Fibroblast of skin of left biceps (primary cell): ENCODE measurements around the gene ZNF205.
A peak's percentile ranks its signal among the peaks of the same experiment; 100 is the strongest.

ENCODE experiments used
- DNase-seq, 2 experiments: peaks; one replicate each; pipeline ENCODE4 v3.0.0-alpha.2; 2013; ENCODE audit warnings: low read depth in 2 of 2

ZNF205 gene

DNA sequence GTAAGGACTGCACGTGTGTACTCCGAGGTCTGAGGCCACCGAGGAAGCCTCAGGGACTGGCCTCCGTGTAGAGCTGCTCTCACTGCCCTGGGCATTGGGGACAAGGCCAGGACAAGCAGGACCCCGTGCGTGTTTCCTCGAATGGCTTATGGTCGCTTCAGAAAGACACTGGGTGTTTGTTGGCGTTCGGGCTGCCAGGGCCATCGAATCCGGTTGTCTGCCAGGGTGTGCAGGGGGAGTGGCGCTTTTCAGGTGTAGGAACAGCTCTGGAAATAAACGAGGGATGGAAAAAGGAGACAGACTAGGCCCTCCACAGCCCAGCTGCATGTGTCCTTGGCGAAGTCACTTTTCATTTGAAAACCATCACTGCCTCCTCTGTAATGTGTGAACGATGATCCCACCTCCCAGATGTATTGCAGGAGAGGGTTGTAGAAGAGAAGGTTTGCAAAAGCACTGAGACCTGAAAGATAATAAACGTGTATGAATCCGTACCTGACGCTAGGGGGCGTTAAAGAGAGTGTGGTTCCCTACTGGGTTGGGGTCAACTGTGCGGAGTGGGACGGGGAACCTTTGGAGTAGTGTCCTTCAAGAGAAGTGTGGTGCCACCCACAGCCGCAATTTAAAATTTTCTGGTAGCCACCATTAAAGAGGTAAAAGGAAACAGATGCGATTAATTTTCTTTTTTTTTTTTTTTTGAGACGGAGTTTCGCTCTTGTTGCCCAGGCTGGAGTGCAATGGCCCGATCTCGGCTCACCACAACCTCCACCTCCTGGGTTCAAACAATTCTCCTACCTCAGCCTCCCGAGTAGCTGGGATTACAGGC is 11.2 kb upstream of the ZNF205 start:
- no peak for DNase-seq

DNA sequence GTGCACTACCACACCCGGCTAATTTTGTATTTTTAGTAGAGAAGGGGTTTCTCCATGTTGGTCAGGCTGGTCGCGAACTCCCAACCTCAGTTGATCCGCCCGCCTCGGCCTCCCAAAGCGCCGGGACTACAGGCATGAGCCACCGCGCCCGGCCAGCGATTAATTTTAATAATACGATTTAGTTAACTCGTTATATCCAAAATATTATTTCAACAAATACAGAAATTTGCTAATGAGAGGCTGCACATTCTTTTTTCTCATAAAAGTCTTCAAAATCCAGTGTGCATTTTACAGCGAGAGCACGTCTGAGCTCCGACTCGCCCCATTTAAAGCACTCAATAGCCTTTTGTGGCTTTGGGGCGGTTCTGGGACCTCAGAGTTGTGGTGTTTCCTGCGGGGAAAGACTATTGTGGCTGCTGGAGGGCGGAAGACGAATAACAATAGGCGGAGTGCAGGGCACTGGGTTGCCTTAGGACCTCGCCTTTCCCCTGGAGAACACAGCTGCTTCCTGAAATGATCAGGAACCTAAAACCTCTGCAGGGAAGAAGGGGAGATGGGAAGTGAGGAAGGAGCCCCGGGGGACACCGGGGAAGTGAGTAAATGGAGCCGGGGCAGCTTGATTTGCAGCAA is 10.4 kb upstream of the ZNF205 start:
- DNase-seq, result no peak

DNA sequence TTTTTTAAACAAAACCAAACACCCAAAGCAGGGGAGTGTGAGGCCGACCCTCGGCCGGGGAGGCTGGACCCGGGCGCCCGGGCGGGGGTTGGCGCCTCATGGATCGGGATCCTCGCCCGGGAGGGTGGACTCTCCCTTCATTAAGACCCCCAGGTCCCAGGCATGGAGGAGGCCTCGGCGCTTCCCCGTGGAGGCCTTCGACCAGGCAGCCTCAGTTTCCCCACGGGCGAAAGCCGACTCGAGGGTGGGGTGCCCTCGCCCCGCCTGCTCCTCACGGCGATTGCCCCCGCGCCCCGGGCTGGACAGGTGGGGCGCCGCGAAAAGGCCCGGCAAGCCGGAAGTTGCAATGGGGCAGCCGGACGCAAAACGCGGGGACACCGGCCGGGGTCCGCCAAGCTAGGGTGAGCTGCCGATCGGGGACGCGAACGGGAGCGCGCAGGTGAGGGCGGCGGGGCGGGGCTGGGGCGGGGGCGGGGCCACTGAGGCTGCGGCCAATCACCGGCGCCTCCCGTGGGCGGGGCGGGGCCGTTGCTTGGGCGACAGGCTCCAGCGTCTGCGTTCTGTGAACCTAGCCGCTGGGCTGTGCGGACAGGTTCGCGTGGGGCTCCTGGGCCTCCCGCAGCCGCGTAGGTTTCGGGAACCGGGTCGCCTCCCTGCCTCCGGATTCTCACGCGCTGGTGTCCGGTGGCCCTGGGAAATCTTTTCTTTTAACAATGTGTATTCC is 6.0 kb upstream of the ZNF205 start:
- peak; percentile 73 to 75 for DNase-seq

DNA sequence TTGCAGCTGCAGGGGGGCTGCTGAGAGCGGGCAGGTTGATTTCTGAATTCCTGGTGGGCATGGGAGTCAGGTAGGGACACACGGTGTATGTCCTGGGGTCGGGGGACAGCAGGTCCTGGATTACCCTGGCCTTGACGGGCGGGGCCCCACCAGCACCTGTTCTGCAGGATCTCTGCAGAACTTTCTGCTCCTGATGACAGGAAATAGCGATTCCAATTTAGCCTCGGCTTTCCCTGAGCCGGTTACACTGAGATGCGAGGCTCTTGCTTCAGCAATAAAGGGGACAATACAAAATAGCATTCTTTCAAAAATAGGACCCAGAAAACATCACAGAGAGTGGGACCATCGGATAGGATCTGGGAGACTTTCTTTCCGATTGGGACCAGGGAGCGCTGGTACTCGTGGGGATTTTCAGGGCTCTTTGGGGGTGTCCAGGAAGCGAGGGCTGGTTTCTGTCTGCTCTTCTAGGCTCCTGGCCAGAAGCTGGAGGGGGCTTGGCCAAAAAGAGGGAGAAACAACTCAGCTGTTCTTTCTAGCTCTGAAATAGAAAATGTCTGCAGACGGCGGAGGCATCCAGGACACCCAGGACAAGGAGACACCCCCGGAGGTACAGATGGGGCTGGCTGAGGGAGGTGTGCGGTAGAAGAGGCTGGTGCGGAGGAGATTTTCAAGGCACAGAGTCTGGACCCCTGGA is 642 bp downstream of the ZNF205 start:
- DNase-seq, result no peak

DNA sequence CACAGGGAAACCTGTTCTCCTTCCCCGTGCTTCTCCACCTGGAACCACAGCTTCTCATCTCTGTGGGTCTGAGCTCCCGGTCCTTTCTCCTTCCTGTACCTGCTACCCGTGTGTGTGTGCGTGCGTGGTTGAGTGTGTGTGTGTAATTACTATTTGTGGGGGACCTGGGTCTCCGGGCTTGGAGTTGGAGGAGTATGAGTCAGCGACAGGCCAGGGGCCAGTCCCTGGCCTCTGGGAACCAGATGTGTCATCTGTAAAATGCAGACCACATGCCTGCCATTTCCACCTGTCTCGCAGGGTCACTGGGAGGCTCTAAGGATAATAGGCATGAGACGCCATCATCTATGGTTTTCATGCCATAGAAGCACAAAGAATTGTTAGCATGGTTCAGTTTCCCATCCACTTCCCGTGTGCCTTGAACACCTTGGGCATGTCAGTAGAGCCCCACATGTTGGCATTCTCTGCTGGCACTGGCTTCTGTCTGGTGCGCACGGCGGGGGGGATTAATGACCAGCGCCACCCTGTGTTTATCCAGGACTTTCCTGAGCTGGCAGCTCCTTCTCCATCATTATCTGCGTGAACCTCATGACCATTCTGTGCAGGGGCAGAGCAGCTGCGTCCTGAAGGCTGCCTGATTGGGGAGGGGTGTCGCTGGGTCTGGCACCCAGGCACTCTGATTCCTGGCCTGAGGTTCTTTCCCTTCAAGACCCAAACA is 1.5 kb downstream of the ZNF205 start:
- no peak for DNase-seq

DNA sequence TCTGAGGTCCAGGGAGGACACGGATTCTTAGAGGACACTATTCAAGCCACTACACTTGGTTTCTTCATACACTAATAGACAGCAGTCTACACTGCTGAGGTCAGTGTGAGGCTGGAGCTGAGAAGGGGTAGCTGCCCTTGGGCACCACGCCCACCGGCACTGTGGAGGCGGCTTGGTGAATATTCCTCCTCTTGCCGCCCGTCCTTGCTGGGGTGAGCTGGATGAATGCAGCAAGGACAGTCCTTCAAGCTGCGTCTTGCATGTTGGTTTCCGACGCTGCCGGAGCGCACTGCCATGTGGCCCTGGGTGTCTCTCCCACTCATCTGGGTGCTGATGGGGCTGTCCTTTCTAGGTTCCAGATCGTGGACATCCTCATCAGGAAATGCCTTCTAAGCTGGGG is 2.6 kb downstream of the ZNF205 start:
- DNase-seq, result no peak

DNA sequence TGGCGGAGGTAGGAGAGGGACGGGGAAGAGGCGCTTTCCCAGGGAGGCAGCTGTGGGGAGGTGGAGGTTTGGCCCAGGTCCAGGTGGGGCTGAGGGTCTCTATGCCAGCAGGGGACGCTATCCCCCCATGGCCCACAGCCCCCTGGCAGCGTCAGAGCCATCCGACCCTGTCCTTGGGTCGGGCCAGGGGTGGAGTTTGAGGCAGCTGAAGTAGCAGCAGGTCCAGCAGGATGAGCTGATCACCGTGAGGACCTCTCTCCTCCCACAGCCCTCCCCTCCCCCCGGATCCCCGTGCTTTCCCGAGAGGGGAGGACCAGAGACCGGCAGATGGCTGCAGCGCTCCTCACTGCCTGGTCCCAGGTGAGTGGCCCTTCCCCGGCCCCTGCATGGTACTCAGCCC is 3.2 kb downstream of the ZNF205 start:
- DNase-seq, result no peak

DNA sequence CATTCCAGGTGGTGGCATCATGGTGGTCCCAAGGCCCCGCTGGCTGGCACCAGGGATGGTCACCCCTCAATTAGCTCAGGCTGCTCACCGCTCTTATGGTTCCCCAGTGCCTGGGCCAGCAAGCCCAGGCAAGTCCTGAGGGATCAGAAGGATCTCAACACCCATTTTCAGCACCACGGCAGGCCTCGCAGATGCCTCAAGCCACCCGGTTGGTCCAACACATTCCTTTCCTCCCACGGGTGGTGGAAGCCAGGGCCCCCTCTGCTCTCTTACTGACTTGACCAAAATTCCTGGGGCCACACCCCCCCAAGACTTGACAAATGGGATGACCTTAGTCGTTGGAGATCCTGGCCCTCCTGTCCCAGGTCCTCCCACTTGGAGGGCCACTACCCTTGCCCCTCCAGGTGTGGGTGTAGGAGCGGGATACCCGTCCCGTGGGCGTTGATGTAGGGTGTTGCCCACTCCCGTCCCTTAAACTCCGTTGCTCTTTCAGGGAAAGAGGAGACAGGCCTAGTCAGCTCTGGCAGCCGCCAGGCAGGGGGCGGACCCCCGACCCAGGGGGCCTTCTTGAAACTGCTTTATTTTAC is 5.9 kb downstream of the ZNF205 start:
- no peak for DNase-seq

DNA sequence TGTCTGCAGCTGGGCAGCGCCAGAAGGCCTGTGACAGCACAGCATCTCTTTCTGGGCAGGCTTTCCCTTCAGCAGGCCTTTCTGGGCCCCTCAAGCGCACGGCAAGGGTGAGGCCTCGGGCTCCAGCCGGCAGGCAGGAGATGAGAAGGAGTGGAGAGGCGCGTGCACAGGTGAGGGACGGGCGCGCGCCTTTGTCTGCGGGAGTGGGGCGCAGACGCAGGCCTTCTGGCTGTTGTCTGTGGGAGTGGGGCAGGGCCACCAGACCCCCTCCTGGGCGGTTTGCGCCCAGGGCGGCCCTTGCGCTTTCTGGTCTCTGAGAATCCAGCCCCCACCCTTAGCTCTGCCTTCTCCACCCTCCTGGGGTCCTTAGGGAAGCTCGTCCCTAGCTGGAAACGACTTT is 6.5 kb downstream of the ZNF205 start:
- no peak for DNase-seq

DNA sequence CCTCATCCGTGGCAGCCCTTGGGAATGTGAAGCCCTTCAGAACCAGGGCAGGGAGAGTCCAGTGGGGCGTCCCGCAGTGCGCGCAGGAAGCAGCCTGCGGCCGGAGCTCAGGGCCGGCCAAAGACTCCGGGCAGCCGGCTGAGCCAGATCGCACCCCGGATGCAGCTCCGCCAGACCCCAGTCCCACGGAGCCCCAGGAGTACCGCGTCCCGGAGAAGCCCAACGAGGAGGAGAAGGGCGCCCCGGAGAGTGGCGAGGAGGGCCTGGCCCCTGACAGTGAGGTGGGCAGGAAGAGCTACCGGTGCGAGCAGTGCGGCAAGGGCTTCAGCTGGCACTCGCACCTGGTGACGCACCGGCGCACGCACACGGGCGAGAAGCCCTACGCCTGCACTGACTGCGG is 6.9 kb downstream of the ZNF205 start:
- DNase-seq, result no peak

DNA sequence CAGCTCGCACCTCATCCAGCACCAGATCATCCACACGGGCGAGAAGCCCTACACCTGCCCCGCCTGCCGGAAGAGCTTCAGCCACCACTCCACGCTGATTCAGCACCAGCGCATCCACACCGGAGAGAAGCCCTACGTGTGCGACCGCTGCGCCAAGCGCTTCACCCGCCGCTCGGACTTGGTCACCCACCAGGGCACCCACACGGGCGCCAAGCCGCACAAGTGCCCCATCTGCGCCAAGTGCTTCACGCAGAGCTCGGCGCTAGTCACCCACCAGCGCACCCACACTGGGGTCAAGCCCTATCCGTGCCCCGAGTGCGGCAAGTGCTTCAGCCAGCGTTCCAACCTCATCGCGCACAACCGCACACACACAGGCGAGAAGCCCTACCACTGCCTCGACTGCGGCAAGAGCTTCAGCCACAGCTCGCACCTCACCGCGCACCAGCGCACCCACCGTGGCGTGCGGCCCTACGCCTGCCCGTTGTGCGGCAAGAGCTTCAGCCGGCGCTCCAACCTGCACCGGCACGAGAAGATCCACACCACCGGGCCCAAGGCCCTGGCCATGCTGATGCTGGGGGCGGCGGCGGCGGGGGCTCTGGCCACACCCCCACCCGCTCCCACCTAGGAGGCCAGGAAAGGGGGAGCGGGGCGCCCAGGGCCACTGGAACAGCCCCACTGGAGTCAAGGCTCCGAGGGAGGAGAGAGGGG is 7.5 kb downstream of the ZNF205 start:
- DNase-seq, result no peak

DNA sequence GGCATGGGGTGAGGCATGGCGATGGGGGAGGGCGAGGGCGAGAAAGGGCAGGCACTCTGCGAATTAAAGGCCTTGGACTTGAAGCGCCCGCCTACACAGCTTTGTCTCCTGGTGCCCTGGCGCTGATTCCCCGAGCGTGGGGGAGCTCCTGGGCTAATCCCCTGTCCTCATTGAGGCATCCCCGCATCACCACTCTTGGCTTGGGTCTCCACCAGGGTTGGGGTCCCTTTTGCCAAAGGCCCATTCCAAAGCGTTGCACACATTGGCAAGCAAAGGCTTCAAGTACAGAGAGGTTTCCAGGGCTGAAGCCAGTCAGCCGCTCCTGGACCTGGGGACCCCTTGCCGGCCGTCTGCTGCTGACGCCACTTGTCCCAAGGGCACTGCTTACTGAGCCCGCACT is 8.0 kb downstream of the ZNF205 start:
- no peak for DNase-seq

DNA sequence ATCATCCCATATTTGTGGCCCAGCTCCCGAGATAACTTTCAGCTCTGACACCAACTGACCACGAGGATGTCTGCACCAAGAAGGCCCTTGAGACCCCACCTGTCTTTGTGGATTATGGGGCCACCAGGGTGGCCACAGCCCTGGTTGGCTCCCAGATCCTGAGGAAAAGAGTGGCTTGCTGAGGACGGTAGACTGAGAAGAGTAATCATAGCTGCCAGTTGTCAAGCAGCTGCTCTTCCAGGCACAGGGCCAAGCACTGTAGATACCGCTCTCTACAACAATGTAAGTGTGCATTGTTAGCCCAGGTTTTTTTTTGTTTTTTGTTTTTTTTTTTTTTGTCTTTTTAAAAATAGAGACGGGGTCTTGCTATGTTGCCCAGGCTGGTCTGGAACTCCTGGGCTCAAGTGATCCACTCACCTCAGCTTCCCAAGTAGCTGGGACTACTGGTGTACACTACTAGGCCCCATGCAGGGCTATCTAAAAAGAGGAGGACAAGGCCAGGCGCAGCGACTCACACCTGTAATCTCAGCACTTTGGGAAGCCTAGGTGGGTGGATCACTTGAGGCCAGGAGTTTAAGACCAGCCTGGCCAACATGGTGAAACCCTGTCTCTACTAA is 9.6 kb downstream of the ZNF205 start:
- DNase-seq, result no peak

DNA sequence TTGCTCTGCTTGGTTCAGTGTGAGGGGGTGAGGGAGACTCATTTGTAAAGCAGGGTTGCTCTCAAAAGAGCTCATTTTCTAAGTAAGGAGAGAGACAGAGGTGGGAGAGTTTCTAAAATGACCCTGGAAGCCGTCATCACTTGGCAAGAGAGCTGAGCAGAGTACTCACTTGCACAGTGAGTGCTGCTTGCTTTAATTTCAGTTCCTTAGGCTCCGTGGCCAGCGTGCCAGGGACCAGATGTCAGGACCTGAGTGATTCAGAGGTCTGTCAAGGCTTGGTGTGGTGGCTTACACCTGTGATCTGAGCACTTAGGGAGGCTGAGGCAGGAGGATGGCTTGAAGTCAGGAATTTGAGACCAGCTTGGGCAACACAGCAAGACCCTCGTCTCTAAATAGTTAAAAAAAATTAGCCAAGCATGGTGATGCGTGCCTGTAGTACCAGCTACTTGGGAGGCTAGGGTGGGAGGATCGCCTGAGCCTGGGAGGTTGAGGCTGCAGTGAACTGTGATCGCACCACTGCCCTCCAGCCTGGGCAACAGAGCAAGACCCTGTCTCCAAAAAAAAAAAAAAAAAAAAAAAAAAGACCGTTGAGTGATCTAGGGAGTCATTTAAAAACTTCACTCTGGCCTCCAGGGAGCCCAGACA is 10.7 kb downstream of the ZNF205 start:
- DNase-seq, result no peak

DNA sequence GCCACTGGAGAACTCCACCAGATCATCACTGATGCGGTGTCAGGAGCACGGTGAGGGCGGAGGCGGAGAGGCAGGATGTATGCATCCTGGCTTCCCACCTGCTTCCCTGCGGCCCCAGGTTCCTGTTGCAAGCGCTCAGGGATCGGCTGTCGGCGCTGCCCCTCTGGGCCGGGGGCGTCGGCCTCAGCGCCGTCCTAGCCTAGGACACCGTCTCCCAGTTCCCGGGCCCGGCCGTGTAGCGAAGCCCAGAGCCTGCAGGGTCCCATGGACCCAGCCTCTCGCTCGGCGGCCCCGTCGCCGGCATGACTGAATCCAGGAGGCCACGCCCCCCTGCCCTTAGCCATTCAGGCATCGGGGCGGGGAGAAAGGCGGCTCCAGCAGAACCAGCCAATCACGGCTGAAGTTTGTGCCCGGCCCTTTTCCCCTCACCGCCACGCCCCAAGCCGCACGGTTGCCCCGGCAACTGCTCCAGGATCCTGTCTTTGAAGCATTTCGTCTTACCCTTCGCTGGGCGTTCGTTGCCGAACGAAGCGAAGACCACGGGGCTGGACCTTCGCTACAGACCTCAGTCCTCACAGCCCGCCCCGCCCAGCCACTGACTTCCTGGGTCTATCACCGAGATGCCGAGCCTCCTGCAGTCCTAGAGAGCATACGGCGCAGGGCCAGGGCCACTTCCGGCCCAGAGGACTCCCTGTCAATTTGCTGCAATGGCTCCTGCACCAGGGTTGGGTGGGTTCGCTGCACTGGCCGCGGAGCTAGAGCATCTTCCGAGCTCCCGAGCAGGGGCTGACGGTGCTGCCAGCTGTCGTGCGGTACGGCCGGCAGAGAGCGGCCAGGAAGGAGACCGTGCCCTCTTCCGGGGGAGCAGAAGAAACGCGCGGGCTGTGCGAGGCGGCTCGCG is 11.8 kb downstream of the ZNF205 start:
- DNase-seq, result peak; percentile 75 to 77

DNA sequence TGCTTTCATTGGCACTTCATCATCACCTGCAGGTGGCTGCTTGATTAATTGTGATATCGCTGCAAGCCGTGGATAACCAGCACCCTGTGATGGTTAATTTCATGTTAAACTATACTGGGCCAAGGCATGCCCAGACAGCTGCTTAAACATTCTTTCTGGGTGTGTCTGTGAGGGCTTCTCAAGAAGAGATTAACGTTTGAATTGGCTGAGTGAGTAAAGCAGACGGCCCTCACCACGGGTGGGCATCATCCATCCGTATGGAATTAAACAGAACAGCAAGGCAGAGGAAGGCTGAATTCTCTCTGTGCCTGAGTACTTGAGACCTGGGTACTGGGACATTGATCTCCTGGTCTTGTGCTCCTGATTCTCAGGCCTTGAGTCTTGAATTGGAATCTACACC is 15.4 kb downstream of the ZNF205 start:
- no peak for DNase-seq

DNA sequence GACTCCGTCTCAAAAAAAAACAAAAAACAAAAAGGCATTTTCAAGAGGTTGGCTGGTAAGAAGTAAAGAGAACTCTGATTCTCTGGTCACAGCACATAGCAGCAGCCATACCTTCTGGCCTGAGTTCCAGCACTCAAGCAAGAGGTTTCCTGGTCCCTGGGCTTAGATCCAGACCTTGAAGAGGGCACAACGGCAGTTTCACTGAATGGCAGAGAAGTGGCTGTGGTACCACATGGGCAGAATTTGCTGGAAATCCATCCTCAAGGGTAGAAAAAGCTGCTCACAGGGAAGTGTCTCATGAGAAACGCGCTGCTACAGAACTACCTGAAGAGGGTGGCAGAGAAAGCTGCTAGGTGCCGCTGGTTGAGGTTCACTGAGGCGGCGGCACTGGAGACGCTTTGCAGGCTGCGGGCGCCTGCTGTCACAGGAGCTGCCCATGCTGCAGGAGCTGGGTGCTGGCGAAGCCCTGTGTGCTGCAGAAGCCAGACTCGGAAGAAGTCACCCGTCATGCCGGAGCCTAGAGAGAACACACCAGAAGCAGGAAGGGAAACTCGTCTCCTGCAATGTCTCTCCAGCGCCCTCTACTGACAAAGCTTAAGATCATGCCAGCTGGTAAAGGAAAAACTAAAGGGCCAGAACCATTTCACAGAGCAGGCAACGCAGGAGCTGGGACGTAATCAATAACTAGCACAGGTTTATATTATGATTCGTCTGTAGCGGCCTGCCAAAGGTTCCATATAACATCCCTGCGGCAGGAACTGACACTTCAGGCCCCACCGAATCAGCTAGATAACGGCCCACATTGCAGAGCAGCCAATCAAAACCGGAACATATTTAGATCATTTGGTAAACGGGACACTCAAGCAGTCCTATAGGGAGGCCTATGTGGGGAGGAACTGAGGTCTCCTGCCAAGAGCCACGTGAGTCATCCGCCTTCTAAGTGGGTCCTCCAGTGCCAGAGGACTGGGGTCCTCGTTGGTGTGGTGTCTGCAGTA is 17.0 kb downstream of the ZNF205 start:
- DNase-seq, result peak in 1 of 2 experiments; percentile 57
